Ishikawa (cell line): ENCODE data around the gene RFX8.

ENCODE experiments used
- CEBPB ChIP-seq: IDR thresholded peaks from 2 replicates; pipeline ENCODE4 v1.6.1; 2012
- CREB1 ChIP-seq: IDR thresholded peaks from 2 replicates; pipeline ENCODE4 v1.6.1; 2012; ENCODE audit warnings: low read depth
- EP300 ChIP-seq: IDR thresholded peaks from 2 replicates; pipeline ENCODE4 v1.6.1; 2012; ENCODE audit warnings: borderline replicate concordance
- FOXM1 ChIP-seq: IDR thresholded peaks from 2 replicates; pipeline ENCODE4 v1.6.1; 2012; ENCODE audit warnings: low read depth, borderline replicate concordance
- RAD21 ChIP-seq: IDR thresholded peaks from 2 replicates; pipeline ENCODE4 v1.6.1; 2012; ENCODE audit warnings: low read depth
- REST ChIP-seq: IDR thresholded peaks from 2 replicates; pipeline ENCODE4 v1.6.1; 2012; ENCODE audit warnings: low read depth, mild to moderate bottlenecking
- TAF1 ChIP-seq: IDR thresholded peaks from 2 replicates; pipeline ENCODE4 v1.6.1; 2012; ENCODE audit warnings: low read depth, mild to moderate bottlenecking
- TCF12 ChIP-seq: IDR thresholded peaks from 2 replicates; pipeline ENCODE4 v1.6.1; 2012; ENCODE audit warnings: low read depth
- YY1 ChIP-seq: IDR thresholded peaks from 2 replicates; pipeline ENCODE4 v1.6.1; 2012; ENCODE audit warnings: low read depth
- ZBTB7A ChIP-seq: IDR thresholded peaks from 2 replicates; pipeline ENCODE4 v1.6.1; 2012; ENCODE audit warnings: low read depth
- TF ChIP-seq, protein P1 (sequence below): IDR thresholded peaks from 2 replicates; pipeline ENCODE4 v1.6.1; 2012
- TF ChIP-seq, protein P2 (sequence below): IDR thresholded peaks from 2 replicates; pipeline ENCODE4 v1.6.1; 2012

DNA sequence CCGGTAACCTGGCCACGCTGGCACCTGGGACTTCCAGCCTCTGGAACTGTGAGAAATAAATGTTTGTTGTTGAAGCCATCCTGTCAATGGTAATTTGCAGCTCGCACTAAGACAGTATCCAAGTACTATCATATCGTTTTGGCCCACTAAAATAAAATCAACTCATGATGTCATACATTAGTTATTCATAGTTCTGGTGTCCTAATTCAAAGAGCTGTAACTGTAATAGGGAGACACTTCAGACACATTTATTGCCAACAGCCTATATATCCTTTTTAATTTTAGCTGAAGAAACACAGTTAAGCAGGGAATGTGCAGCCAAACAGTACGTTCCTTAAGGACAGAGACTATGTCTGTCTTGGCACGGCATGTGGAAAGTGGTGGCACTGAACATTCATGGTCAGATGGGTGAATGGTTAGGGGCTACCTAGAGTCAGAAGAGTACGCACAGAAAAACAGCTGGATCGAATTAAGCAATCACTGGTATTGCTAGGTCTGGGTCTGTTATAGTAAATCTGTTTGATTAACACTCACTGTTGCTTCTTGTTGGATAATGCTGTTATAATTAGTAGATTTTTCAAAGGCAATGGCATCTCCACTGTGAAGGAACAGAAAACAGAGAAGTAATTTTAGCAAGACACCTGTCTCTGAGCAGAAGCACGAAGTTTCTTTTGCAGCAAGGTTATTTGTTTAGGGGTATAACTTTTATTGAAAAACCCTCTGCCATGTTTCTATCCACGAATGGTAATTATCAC is 46.3 kb downstream of the RFX8 start:
- TF ChIP-seq EP300 (no peak), YY1 (no peak), CEBPB (no peak), REST (no peak), CREB1 (no peak), RAD21 (no peak), TCF12 (no peak), TAF1 (no peak), FOXM1 (no peak), ZBTB7A (no peak)
- TF ChIP-seq, protein P1, sequence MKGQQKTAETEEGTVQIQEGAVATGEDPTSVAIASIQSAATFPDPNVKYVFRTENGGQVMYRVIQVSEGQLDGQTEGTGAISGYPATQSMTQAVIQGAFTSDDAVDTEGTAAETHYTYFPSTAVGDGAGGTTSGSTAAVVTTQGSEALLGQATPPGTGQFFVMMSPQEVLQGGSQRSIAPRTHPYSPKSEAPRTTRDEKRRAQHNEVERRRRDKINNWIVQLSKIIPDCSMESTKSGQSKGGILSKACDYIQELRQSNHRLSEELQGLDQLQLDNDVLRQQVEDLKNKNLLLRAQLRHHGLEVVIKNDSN: no peak
- TF ChIP-seq, protein P2, sequence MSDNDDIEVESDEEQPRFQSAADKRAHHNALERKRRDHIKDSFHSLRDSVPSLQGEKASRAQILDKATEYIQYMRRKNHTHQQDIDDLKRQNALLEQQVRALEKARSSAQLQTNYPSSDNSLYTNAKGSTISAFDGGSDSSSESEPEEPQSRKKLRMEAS: no peak
